GM19372 (cell line): ENCODE measurements around the gene GAL.

ENCODE experiments used
- ATAC-seq: cut with Tn5 transposase; IDR thresholded peaks from one replicate; pipeline ENCODE4 v1.9.1; 2021; ENCODE audit warnings: mild to moderate bottlenecking, low read depth, moderate library complexity; ENCODE audit not compliant: unreplicated experiment

The GAL gene

DNA sequence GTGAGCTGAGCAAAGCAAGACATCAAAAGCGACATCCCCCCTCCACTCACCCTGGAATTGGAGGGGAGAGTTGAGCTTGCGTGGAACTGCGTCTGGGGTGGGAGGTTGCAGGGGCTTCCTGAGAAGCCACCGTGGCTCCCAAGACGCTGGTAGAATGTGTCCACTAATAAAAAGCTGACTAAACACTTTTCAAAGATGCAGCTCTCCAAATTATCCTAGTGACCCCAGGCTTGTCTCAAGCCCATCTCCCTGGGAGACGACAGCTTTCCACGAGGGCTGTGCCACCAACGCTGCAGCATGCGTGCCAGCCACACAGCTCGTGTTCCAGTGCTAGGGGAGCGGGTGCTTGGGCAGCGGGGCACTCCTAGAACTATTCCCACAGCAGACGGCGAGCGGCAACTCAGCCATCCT is 6.3 kb upstream of the GAL start:
- no peak for ATAC-seq

DNA sequence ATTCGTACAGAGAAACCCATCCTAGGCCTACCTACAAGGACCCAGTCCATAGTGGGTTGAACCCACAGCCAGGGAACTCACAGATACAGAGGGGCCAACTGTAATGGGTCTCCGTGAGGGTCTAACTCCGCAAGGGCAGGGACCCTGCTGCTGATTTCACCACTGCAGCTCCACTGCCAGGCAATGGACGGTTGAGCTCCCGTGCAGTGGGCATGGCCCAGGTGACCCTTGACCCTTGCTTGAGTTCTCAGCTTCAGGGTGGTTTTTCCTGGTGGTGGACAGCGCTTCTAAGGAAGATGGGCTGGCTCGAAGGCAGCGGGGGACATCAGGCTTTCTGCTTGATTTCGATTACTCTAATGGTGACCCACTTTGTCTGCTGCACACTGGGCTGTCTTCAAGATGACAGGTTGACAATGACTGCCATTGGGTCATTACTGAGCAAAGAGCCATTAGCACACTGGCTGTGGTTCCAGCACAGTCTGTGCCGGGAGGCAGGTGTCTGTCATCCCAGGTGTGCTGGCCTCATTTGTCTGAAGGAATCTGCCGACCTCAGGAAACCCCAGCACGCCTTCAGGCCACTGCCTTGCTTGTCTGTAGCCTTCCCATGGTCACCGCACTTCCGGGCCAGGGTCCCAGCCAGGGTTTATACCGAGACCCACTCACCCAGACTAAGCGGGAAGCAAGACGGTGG is 3.7 kb upstream of the GAL start:
- ATAC-seq: no peak

DNA sequence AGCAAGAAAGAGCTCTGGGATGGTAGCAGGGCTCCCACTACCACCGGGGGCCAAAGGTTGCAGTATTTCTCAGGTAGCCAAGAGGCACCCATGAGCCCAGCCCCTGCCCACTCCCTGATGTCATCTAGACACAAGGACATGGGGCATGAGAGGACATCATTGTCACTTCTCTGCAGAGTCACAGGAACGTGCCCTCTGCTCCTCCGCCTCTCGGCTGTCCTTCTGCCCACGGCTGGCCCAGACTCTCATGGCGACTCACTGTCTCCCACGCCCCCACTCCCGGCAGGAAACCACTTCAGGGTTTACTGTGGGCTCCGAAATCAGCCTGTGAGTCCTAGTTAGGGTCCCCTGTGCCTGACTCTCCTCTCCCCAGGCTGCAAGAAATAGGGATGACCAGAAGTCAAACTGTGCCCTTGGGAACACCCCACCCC is 1.8 kb upstream of the GAL start:
- ATAC-seq: no peak

DNA sequence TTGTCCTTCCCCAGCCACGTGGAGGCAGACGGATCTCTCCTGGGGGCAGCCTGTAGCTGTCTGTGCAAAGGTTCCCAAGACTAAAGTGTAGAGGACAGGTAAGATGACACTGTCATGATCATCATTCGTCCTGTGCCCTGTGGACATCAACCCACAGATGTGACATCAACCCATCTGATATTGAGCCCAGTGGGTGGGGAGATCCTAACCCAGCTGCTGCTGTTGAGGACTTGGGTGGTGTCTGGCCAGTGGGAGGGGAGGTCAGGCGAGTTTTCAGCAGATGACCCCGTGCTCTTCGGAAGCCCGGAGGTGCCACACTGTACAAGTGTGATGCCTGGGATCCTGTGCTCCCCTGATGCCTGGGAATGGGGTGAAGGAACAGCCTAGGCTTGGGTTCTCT is 1.2 kb upstream of the GAL start:
- ATAC-seq: no peak

DNA sequence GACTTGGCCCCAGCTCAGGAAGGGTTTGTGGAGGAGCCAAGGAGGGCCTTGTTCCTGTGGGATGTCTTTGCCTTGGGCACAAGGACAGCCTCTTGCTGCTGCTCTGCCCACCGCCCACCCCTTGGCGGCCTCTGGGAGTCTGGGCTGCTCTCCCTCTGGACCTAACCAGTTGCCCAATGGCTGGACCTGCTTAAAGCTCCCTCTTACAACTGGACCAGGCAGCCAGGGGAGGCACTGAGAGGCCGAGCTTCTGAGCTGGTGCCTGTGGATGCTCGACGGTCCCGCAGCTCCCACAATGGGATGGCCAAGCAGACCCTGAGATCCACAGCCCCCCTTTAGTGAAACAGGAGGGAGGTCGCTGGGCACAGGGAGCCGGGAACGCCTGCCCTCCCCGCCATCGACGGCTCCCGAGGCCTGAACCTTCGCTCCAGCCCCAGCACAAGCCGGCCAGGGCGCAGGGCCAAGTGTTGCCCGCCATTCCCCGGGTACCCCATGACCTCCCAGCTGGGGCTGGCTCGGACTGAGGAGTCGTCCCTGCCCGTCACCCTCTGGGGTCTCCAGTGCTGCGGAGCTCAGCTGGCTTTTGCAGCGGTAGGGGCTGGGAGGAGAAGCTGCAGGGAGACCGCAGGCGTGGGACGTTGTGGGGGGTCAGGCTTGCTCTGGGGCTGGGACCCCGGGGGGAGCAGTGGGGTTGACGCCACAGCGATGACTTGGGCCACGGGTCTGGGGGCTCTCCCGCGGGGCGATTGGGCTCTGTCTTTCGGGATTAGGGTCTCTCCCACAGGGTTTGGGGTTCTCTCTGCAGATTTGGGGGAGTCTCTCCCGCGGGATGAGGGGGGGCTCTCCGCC is 584 bp upstream of the GAL start:
- ATAC-seq: no peak

DNA sequence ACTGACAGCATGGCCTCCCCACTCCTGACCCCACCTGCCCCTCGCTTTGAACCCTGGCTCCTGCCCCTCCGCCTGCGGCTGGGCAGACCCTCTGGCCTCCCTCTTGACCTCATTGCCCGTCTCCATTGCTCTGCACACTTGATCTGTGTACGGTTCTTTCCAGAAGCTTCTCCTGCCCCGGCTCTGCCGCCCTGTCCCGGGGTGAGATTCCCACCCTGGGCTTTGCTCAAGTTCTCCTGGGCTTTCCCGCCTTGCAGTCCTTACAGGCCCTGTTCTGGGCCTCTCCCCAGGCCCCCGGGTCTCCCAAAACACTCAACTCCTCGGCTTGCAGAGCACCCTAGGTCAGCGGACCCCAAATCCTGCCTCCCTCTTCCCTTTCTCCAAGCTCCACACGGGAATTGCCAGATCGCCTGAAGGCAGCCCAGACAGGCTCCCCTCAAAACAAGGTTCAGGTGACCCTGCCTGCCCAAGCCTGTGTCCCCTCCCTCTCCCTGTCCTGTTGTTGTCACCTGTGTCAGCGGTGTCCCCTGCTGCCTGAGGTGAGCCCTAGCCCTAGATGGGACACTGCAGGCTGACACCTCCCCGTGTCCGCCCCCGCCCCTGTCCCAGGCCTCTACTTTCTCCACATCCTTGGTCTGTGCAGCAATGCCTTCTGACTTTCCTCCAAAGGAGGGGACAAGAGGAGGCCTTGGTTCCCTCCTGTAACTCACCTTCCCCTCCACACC is 1.5 kb downstream of the GAL start:
- ATAC-seq: no peak

DNA sequence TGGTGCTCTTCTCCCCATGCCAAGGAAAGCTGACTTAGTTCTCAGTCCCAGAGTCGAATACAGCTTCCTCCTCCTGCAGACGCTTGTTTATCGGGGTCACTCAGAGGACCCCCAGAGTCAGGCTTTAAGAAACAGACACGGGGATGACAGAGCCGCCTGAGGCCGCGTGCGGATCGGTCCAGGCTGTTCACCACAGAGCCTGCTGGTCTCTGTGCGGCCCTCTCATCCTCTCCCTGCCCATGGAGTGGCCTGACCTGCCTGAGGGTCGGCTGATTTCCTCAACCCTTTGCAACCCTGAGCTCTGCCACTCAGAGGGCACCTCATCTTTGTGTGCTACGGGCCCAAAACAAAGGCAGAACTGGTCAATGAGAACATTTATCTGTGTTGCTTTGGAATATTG is 2.1 kb downstream of the GAL start:
- ATAC-seq: no peak

DNA sequence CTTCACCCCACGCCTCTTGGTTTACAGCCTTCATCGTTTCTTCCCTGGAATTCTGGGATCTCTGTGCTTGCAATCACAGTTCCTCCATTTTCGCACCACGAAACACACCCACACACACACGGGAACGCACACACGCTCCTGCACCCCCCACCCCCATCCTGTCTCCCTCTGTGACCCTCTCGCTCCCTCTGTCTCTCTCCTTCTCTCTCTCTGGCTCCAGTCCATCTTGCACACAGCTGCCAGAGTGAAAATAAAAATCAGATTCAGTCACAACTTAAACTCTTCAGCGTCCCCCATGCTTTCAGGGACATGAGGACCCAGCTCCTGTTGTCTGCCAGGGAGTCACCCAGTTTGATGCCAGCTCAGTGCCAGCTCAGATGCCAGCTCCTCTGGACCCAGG is 3.0 kb downstream of the GAL start:
- ATAC-seq: no peak

DNA sequence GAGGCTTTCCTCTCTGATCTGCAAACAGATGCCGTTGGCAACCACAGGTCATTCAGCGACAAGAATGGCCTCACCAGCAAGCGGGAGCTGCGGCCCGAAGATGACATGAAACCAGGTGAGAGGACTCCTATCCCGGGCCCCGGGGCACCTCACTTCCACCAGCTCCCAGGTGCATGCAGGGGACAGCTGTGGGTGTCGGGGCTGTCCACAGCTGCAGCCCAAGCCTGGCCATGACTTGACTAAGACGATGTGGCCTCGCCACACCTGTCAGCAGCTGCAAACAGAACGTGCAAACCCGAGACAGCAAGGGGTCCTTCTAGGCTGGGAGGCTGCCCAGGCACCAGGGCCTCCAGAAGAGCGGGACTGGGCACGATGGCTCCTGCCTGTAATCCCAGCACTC is 3.6 kb downstream of the GAL start:
- ATAC-seq: no peak

DNA sequence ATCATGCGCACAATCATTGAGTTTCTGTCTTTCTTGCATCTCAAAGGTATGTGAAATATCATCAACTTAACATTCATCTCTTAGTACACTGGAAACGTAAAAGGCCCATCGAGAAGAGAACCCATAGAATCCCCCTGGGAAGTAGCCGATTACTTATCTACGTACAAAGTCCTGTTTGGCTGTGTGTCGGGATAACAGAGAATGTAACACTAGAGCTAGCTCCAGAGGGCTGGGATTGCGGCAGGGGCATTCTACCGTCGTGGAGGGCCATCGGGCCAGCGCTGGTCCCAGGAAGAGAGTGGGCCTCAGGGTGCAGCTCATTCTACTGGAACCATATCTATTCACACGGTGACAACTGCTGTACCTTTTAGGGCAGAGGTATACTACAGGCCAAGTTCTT is 4.5 kb downstream of the GAL start:
- no peak for ATAC-seq

DNA sequence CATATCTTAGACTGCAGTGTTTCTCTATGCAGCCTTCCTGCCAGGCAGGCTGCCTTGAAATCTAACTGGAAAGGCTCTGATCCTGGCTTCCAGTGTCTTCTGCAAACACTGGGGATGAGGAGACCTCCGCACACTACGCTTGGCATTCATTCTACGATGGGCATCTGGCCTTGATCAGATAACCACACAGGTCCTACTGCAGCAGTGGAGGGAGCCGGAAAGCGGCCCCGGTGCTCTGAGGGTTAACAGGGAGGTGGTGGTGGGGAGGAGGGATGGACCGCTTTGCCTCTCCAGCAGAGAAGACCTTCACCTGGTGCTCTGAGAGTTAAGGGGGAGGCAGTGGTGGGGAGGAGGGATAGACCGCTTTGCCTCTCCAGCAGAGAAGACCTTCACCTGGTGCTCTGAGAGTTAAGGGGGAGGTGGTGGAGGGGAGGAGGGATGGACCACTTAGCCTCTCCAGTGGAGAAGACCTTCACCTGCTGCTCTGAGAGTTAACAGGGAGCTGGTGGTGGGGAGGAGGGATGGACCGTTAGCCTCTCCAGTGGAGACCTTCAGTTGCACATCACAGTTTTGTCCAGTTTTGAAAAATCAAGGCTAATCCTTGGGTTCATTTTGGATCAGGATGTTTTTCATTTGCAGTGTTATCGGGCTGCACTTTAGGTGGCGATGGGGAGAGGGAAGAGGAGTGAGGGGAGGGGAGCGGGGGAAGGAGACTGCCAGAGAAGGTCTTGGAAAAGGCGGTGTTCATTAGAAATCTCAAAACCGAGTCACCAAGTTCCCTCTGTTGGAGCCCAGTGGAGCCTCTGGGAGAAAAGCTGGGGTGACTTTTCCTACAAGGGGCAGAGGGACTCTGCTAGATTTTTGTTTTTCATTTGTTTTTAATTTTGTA is 5.6 kb downstream of the GAL start:
- ATAC-seq: no peak

DNA sequence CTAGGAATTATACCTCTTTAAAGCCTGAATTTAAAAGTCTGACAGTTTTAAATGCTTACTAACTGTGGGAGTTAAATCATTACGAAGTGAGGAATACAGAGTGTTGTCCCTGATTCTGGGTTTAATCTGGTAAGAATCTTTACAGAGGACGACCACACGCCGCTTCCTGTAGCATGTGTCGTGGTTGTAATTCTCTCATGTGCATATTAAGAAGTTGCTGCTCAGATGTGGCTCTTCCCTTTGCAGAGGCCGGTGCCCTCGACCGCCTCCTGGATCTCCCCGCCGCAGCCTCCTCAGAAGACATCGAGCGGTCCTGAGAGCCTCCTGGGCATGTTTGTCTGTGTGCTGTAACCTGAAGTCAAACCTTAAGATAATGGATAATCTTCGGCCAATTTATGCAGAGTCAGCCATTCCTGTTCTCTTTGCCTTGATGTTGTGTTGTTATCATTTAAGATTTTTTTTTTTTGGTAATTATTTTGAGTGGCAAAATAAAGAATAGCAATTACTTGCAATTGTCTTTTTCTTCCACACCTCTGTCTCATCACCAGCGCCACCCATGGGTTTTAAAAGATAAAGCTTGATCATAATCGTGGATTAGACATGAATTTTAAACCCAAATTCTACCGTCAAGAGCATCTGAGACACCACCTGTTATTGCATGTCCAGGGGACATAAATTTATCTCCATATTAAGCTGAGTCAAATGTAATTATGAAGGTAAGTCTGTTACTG is 6.5 kb downstream of the GAL start:
- no peak for ATAC-seq

DNA sequence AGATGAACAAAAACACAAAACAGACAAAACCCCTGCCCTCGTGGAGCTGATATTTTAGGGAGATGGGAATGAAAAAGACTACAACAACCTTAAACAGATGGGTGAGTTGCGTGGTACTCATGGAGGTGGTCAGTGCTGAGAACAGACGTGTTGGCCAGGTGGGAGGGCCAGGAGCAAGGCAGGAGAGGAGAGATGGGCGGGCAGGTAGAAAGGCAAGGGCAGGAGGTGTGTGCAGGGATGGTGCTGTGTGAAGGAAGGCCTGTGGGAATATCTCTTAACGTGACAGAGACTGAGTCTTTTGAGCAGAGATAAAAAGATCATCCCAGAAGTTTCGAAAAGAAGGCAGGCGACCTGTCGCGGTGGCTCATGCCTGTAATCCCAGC is 7.0 kb downstream of the GAL start:
- ATAC-seq: no peak

DNA sequence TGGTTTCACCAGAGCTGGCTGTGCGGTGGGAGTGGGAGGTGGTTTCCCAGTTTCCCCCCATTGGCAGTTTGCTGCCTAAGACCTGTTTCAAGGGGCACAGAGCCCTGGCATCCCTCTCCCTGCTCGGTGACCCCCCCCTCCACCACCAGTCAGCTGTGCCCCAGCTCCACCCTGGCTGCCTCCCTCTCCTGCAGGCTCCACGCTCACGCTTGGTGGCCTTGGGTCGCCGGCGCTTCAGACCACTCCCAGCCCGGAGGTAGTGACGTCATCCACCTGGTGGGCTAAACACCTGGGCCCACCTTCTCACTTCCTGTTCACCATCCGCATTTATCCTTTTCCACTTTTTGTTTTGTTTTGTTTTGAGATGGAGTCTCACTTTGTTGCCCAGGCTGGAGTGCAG is 7.8 kb downstream of the GAL start:
- ATAC-seq: no peak

DNA sequence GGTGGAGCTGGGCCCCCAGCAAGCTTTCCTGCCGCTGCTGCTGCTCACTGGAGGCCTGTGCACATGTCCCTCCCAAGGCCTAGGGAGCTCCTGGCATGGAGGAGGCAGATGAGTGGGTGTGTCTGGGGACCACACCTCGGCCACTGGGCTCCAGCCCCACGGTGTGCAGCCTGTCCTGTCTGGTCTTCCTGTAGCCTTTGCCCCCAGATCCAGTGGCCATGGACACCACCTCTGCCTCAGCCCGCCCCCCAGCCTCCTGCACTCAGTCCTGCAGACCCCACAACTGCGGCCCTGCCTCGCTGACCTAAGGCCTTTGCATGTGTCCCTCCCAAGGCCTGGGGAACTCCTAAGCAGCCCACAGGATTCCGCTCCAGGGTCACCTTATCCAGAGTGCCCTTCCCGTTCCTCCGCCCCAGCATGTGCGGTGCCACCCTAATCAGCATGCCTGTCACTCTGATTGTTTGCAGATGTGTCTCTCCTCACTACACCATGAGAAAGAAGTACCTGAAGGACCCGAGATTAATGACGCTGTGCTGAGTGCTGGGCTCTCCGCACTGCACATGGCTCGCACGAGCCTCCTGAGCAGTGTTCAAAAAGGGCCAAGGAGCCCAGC is 8.6 kb downstream of the GAL start:
- no peak for ATAC-seq

DNA sequence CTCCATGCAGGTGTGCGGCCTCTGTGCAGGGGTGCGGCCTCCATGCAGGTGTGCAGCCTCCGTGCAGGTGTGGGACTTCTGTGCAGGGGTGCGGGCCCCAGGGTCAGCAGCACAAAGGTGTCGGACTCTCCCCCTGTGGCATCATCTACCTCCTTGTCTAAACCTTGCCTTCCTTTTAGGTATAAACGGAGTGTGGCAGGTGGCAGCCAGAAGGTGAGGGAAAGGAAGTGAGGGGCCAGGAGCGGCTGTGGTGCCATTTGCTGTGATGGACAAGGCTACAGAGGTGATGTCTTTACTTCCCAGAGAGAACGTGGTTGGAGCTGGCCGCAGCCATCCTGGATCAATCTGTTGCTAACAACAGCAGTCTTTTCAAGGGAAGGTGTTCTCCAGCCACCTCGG is 9.1 kb downstream of the GAL start:
- no peak for ATAC-seq

DNA sequence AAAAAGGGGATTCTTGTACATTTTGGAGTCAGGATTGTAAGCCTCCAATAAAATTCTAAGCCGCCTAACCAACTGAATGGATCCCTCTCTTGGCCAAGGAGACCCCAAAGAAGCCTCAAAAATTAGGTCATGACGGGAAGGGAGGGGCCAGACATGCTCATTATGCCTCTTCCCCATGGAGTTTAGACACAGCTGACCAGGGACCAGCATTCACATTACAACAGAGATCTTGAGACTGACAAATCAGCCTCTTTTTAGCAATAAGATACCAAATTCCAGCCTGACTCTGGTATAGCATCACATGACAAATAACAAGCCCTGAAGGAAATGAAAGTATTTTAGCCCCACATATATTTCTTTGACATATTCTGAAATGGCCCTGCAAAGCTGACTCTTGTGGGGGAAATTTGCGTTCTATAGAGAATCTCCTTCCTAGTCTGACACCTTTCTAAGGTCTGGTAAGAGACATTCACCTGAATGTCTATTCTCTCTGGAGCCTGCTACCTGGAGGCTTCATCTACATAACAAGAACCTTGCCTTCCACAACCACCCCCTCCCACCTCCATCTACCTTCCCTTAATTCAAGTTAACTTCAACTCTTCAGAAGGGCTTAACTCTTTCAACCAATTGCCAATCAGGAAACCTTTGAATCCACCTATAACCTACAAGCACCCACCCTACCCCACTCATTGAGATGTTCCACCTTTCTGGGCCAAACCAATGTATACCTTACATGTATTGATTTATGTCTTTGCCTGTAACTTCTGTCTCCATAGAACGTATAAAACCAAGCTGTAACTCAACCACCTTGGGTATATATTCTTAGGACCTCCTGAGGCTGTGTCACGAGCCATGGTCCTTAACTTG is 10.3 kb downstream of the GAL start:
- ATAC-seq: no peak

DNA sequence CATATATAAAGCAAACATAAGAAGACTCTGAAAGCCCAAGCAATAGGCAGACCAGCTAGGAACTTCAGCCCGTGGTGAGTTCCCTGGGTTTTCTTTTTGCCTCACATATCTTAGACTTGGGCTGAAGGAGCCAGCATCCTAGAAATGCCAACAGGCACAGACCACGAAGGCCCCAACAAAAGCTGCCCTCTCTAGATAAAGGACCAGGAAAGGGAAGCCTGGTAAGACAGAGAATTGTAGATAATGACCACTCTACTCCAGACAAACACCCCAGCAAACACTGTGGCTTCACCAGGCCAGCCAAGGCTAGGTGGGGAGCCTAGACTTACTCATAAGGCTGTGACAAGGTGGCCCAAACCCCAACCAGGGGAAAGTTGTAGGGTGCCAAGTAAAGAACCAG is 11.2 kb downstream of the GAL start:
- no peak for ATAC-seq

DNA sequence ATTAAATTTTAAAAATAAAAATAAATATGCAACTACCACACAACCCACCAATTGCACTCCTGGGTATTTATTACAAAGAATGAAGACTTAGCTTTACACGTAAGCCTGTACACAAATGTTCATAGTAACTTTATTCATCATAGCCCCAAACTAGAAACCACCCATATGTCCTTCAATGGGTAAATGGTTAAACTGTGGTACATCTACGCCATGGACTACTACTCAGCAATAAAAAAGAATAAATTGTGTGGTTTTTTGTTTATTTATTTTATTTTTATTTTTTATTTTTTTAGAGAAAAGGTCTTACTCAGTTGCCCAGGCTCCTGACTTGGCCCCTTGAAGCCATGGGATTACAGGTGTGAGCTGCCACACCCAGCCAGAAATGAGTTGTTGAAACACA is 14.6 kb downstream of the GAL start:
- ATAC-seq: no peak
